MM.1S (cell line): ENCODE data around the gene UBXN2A.

Source experiments
- DNase-seq: peaks from one replicate; pipeline ENCODE4 v3.0.0-alpha.2; 2015
- H2AFZ ChIP-seq: fragments of 300-600 bp; sonication (generic); 2 replicates; pipeline ENCODE4 v1.6.0; 2016; ENCODE audit warnings: antibody characterized with exemption, low read length
- H3F3A ChIP-seq: fragments of 300-600 bp; sonication (generic); 2 replicates; pipeline ENCODE4 v1.6.1; 2016; ENCODE audit warnings: mild to moderate bottlenecking, antibody characterized with exemption, low read length, moderate library complexity, mixed read lengths; ENCODE audit not compliant: insufficient read depth
- H3K27ac ChIP-seq: fragments of 300-600 bp; sonication (generic); 2 replicates; pipeline ENCODE4 v1.5.1; 2016; ENCODE audit warnings: mild to moderate bottlenecking, low read length
- H3K27me3 ChIP-seq: fragments of 300-600 bp; sonication (generic); replicated peaks from 2 replicates; pipeline ENCODE4 v1.6.0; 2016; ENCODE audit warnings: low read length; ENCODE audit not compliant: insufficient read depth
- H3K36me3 ChIP-seq: fragments of 300-600 bp; sonication (generic); replicated peaks from 2 replicates; pipeline ENCODE4 v1.6.1; 2016; ENCODE audit warnings: mild to moderate bottlenecking, low read length, mixed read lengths; ENCODE audit not compliant: insufficient read depth
- H3K4me1 ChIP-seq: fragments of 300-600 bp; sonication (generic); 2 replicates; pipeline ENCODE4 v1.6.1; 2016; ENCODE audit warnings: low read length, mixed read lengths
- H3K4me2 ChIP-seq: fragments of 300-600 bp; sonication (generic); 2 replicates; pipeline ENCODE4 v1.6.0; 2016; ENCODE audit warnings: low read depth, low read length
- H3K4me3 ChIP-seq: fragments of 300-600 bp; sonication (generic); 2 replicates; pipeline ENCODE4 v1.5.1; 2016; ENCODE audit warnings: low read length, mixed read lengths
- H3K79me2 ChIP-seq: fragments of 300-600 bp; sonication (generic); 2 replicates; pipeline ENCODE4 v1.6.1; 2016; ENCODE audit warnings: mixed run types, low read length, mixed read lengths
- H3K9ac ChIP-seq: fragments of 300-600 bp; sonication (generic); 2 replicates; pipeline ENCODE4 v1.6.1; 2016; ENCODE audit warnings: low read length, mixed read lengths
- H3K9me2 ChIP-seq: fragments of 300-600 bp; sonication (generic); replicated peaks from 2 replicates; pipeline ENCODE4 v1.6.1; 2016; ENCODE audit warnings: mild to moderate bottlenecking, low read length, mixed read lengths; ENCODE audit not compliant: insufficient read depth
- H3K9me3 ChIP-seq: fragments of 300-600 bp; sonication (generic); replicated peaks from 2 replicates; pipeline ENCODE4 v1.6.1; 2016; ENCODE audit warnings: mild to moderate bottlenecking, low read length, mixed read lengths; ENCODE audit not compliant: insufficient read depth
- H4K20me1 ChIP-seq: fragments of 300-600 bp; sonication (generic); 2 replicates; pipeline ENCODE4 v1.6.1; 2016; ENCODE audit warnings: mild to moderate bottlenecking, low read length, moderate library complexity, mixed read lengths; ENCODE audit not compliant: insufficient read depth
- EZH2 ChIP-seq: fragments of 300-600 bp; sonication (generic); optimal IDR thresholded peaks from 2 replicates; pipeline ENCODE3; 2017; ENCODE audit warnings: low read depth, mild to moderate bottlenecking, antibody characterized with exemption, low read length, mixed read lengths
- EZH2phosphoT487 ChIP-seq: fragments of 300-600 bp; sonication (generic); IDR thresholded peaks from 2 replicates; pipeline ENCODE4 v1.6.1; 2018; ENCODE audit warnings: antibody characterized with exemption, low read length
- TF ChIP-seq, protein P1 (sequence below): fragments of 300-600 bp; sonication (generic); IDR thresholded peaks from 2 replicates; pipeline ENCODE4 v1.5.1; 2016; ENCODE audit warnings: antibody characterized with exemption, low read length, mixed read lengths

Gene UBXN2A

DNA sequence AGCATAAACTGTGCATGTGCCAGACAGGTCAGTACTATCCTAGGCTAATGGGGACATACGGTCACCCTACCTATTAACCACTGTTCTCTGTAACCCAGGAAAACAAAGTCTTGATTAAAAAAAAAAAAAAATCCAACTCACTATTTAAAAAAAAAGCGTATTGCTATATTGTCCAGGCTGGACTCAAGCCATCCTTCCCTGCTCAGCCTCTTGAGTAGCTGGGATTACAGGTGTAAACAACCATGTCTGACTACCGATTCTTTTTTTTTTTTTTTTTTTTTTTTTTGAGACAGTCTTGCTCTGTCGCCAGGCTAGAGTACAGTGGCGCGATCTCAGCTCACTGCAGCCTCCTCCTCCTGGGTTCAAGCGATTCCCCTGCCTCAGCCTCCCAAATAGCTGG, 24.9 kb upstream of the UBXN2A start:
- Histone ChIP-seq H3K36me3 (no peaks in the 10 kb centered on the region), H3K9ac (no peak overlapping the region), H3F3A (no peaks in the 10 kb centered on the region), H4K20me1 (no peaks in the 10 kb centered on the region), H3K79me2 (peaks cover 5% of the 10 kb centered on the region), H3K4me2 (no peak overlapping the region), H3K27me3 (no peaks in the 10 kb centered on the region), H2AFZ (no peak overlapping the region), H3K9me3 (no peaks in the 10 kb centered on the region), H3K4me3 (no peak overlapping the region), H3K27ac (no peak overlapping the region), H3K9me2 (no peaks in the 10 kb centered on the region), H3K4me1 (no peaks in the 10 kb centered on the region)
- TF ChIP-seq, protein P1, sequence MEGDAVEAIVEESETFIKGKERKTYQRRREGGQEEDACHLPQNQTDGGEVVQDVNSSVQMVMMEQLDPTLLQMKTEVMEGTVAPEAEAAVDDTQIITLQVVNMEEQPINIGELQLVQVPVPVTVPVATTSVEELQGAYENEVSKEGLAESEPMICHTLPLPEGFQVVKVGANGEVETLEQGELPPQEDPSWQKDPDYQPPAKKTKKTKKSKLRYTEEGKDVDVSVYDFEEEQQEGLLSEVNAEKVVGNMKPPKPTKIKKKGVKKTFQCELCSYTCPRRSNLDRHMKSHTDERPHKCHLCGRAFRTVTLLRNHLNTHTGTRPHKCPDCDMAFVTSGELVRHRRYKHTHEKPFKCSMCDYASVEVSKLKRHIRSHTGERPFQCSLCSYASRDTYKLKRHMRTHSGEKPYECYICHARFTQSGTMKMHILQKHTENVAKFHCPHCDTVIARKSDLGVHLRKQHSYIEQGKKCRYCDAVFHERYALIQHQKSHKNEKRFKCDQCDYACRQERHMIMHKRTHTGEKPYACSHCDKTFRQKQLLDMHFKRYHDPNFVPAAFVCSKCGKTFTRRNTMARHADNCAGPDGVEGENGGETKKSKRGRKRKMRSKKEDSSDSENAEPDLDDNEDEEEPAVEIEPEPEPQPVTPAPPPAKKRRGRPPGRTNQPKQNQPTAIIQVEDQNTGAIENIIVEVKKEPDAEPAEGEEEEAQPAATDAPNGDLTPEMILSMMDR: no peak
- TF ChIP-seq EZH2phosphoT487: no peak
- no peak for TF ChIP-seq EZH2
- no peak for DNase-seq

DNA sequence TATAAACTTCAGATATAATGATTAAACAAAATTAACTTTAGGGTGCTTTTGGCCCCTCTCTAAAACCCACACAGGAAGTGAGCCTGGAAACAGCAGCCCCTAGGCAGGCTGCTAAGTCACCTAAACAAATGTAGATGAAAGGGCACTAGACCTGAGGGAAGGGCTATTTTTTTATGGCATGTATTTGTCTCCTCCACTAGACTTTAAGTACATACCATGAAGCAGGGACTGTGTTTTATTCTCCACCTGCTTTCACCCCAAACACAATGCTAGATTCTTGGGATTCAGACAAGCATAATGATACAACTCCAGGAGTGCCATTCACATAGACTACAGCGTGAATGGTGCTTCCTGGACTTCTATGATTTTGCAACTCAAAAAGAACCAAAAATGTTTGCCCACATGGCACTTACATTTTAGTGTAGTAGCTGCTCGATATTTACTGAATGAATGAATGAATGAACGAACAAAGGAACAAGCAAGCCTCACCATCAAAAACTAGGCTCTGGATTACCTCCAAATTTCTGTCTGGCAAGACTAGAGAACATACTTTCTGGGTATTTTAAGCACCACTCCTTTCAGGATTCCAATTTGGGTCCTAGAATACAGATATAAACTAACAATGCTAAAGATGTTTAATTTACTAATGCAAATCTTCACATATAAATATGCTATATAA, 23.4 kb upstream of the UBXN2A start:
- Histone ChIP-seq H3K9me2 (no peaks in the 10 kb centered on the region), H3K4me2 (no peak overlapping the region), H4K20me1 (no peaks in the 10 kb centered on the region), H3K27ac (no peak overlapping the region), H3K79me2 (peaks cover 13% of the 10 kb centered on the region), H3F3A (no peaks in the 10 kb centered on the region), H3K27me3 (no peaks in the 10 kb centered on the region), H3K9ac (no peak overlapping the region), H3K9me3 (no peaks in the 10 kb centered on the region), H2AFZ (no peak overlapping the region), H3K36me3 (no peaks in the 10 kb centered on the region), H3K4me3 (no peak overlapping the region), H3K4me1 (no peaks in the 10 kb centered on the region)
- DNase-seq: no peak
- TF ChIP-seq, protein P1: no peak
- TF ChIP-seq EZH2phosphoT487: no peak
- TF ChIP-seq EZH2: no peak

DNA sequence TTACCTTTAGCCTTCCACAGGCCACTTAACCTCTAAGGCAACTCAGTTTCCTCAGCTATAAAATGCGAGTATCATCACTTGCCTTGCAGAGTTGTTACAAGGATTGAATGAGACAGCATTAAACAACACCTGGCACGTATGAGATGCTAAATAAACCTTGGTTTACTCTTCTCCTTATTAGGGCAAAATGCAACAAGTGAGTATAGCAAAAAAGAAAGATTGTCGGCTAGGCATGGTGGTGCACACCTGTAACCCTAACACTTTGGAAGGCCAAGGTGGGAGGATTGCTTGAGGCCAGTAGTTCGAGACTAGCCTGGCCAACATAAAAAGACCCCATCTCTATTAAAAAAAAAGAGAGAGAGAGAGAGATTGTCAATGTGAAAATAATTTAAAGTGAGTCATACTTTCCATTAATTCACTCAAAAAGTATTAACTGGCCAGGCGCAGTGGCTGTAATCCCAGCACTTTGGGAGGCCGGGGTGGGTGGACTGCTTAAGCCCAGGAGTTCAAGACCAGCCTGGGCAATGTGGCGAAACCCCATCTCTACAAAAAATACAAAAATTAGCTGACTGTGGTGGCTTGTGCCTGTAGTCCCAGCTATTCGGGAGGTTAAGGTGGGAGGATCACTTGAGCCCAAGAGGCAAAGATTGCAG, 21.3 kb upstream of the UBXN2A start:
- Histone ChIP-seq H4K20me1 (no peaks in the 10 kb centered on the region), H3K4me1 (peaks cover 3% of the 10 kb centered on the region; the same call in 1 of the 2 replicates), H3K9me3 (no peaks in the 10 kb centered on the region), H3K4me2 (no peak overlapping the region), H2AFZ (no peak overlapping the region), H3F3A (no peaks in the 10 kb centered on the region), H3K9ac (no peak overlapping the region), H3K36me3 (no peaks in the 10 kb centered on the region), H3K79me2 (peaks cover 30% of the 10 kb centered on the region), H3K4me3 (no peak overlapping the region), H3K27me3 (no peaks in the 10 kb centered on the region), H3K9me2 (no peaks in the 10 kb centered on the region), H3K27ac (no peak overlapping the region)
- DNase-seq: no peak
- TF ChIP-seq EZH2phosphoT487 (no peak), EZH2 (no peak)
- TF ChIP-seq, protein P1: no peak
